Upper lobe of left lung (tissue), 6 donors: ENCODE measurements around the gene TMEM252. TPM values are rescaled to one million over a fixed set of nuclear protein-coding genes. Genes with fewer than 3 reads are reported as not detected.
A peak's percentile ranks its signal among the peaks of the same experiment; 100 is the strongest.

Source experiments
- ATAC-seq, 2 donors: fragments of 200-7000 bp; cut with Tn5 transposase; one replicate each; pipeline ENCODE4 v1.9.1; 2022; ENCODE audit warnings: mild to moderate bottlenecking in 2 of 2, moderate library complexity in 2 of 2; ENCODE audit not compliant: low FRiP score in 2 of 2
- DNase-seq, 2 donors: peaks; one replicate each; pipeline ENCODE4 v3.0.0-alpha.2; 2019 to 2020
- H3K27ac ChIP-seq, 4 donors: fragments of 200-600 bp; sonication (generic); one replicate each; pipeline ENCODE4 v1.5.1; 2016 to 2019
- H3K27me3 ChIP-seq, 4 donors: fragments of 200-600 bp; sonication (generic); one replicate each; pipeline ENCODE4 v1.5.1; 2017 to 2019
- H3K36me3 ChIP-seq, 4 donors: fragments of 200-600 bp; sonication (generic); one replicate each; pipeline ENCODE4 v1.5.1; 2016 to 2019
- H3K4me1 ChIP-seq, 4 donors: fragments of 200-600 bp; sonication (generic); one replicate each; pipeline ENCODE4 v1.5.1; 2018 to 2019
- H3K4me3 ChIP-seq, 4 donors: fragments of 200-600 bp; sonication (generic); one replicate each; pipeline ENCODE4 v1.5.1; 2017 to 2019; ENCODE audit warnings: mild to moderate bottlenecking in 2 of 4, moderate library complexity in 1 of 4
- H3K9me3 ChIP-seq, 4 donors: fragments of 200-600 bp; sonication (generic); one replicate each; pipeline ENCODE4 v1.5.1; 2018 to 2019
- EP300 ChIP-seq, 4 donors: sonication (generic); formaldehyde crosslinking; IDR thresholded peaks; one replicate each; pipeline ENCODE4 v1.5.1; 2017; ENCODE audit warnings: antibody characterized with exemption in 4 of 4, control low read depth in 2 of 4
- POLR2A ChIP-seq, 4 donors: fragments of 450-650 bp; IDR thresholded peaks; one replicate each; pipeline ENCODE4 v1.5.1; 2016 to 2017; ENCODE audit warnings: antibody characterized with exemption in 4 of 4, mild to moderate bottlenecking in 2 of 4
- POLR2AphosphoS5 ChIP-seq, 2 donors: sonication (generic); formaldehyde crosslinking; IDR thresholded peaks; one replicate each; pipeline ENCODE4 v1.5.1; 2017; ENCODE audit warnings: antibody characterized with exemption in 2 of 2
- WGBS, 2 donors: methylation state at CpG; one replicate each; pipeline ENCODE4 v1.1.5; 2017 to 2018; 5-methylcytosine and 5-hydroxymethylcytosine counted together
- total RNA-seq, 6 donors: library from RNA; depleted of rRNA in 4 of 6; stranded (reverse); fragments of >200 nt in 4 of 6; gene quantifications; one replicate each; pipeline versions ENCODE4 v1.1.0 to v1.2.1, GENCODE V29; 2016 to 2021
- TF ChIP-seq, protein P1 (sequence below), 6 experiments: fragments of 450-650 bp in 4 of 6; fragments of 200-600 bp in 2 of 6; sonication (generic) in 2 of 6; IDR thresholded peaks; one replicate each; pipeline ENCODE4 v1.5.1; 2016 to 2019; ENCODE audit warnings: antibody characterized with exemption in 6 of 6
- donor health status: DM: no; HTN: no; CAD: no; lungs with moderate emphysema.
- donor health status: DM: no; HTN: yes; CAD: no; lungs with severe emphysema.

The TMEM252 gene
- total RNA-seq, 6 donors from 2014 or later = not detected

DNA sequence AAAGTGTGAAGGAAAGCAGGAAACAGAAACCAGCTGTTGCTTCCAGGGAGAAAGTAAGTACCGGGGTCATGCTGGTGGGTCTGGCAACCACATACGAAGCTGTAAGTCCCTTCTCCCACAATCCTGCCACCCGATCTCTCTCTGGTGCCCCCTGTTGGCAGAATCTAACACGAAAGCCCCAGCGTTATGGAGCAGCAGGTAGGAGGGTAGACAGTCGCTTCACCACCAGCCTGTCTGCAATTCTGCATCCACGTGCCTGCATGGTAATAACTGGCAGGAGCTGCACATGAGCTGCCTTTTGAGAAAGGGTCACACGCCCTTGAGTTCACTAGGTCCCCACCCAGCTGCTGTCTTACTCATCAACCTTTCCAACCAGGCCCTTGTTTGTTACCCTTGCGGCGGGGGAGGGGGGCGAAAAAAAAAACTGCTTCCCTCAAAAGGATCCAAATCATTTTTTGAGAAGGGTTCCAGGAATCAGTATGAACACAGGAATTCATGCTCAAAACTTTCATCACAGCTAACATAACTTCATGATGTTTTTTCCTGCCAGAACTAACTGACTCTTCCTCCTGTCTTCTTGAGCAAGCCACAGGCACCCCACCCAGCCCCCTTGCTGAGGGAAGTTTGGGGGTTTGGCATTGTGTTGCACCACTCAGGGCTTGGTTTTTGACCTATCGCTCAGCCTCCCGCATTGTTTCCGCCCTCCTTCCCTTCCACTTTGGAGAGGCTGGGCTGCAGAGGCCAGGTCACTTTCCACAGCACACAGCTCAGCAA lies 19.6 kb upstream of the TMEM252 start:
- DNase-seq = peak in 1 of 2 donors; percentile 78
- Histone ChIP-seq H3K27me3 (no peaks in the 10 kb centered on the region), H3K4me3 (no peak overlapping the region), H3K36me3 (no peaks in the 10 kb centered on the region), H3K9me3 (no peaks in the 10 kb centered on the region), H3K27ac (peak overlapping the region; percentile 23 to 66 (median 50)), H3K4me1 (peaks cover 4 to 16% (median 8%) of the 10 kb centered on the region in 4 donors)
- peak; percentile 73 to 78 for ATAC-seq
- WGBS, 2 donors = 41 to 48% methylated on average over 9 to 14 of the region's 14 CpGs
- no peak for TF ChIP-seq POLR2AphosphoS5 (IDR thresholded peaks at IDR 0.05)
- TF ChIP-seq POLR2A (IDR thresholded peaks at IDR 0.05) = peak in 1 of 4 donors; percentile 18
- TF ChIP-seq, protein P1, sequence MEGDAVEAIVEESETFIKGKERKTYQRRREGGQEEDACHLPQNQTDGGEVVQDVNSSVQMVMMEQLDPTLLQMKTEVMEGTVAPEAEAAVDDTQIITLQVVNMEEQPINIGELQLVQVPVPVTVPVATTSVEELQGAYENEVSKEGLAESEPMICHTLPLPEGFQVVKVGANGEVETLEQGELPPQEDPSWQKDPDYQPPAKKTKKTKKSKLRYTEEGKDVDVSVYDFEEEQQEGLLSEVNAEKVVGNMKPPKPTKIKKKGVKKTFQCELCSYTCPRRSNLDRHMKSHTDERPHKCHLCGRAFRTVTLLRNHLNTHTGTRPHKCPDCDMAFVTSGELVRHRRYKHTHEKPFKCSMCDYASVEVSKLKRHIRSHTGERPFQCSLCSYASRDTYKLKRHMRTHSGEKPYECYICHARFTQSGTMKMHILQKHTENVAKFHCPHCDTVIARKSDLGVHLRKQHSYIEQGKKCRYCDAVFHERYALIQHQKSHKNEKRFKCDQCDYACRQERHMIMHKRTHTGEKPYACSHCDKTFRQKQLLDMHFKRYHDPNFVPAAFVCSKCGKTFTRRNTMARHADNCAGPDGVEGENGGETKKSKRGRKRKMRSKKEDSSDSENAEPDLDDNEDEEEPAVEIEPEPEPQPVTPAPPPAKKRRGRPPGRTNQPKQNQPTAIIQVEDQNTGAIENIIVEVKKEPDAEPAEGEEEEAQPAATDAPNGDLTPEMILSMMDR (IDR thresholded peaks at IDR 0.05) = peak in 5 of 6 experiments; percentile 31 to 53 (median 42)
- no peak for TF ChIP-seq EP300 (IDR thresholded peaks at IDR 0.05)

GRCh38 chr9:68558545-68558944 lies 17.9 kb upstream of the TMEM252 start:
- no peak for TF ChIP-seq EP300 (IDR thresholded peaks at IDR 0.05)
- TF ChIP-seq, protein P1 (IDR thresholded peaks at IDR 0.05) = no peak
- no peak for TF ChIP-seq POLR2A (IDR thresholded peaks at IDR 0.05)
- no peak for TF ChIP-seq POLR2AphosphoS5 (IDR thresholded peaks at IDR 0.05)
- no peak for ATAC-seq

GRCh38 chr9:68555437-68556150 lies 14.9 kb upstream of the TMEM252 start:
- TF ChIP-seq EP300 (IDR thresholded peaks at IDR 0.05) (no peak), POLR2A (IDR thresholded peaks at IDR 0.05) (no peak), POLR2AphosphoS5 (IDR thresholded peaks at IDR 0.05) (no peak)
- TF ChIP-seq, protein P1 (IDR thresholded peaks at IDR 0.05) = no peak
- DNase-seq = peak in 1 of 2 donors; percentile 31
- no peaks in the 10 kb centered on the region for H3K27me3 ChIP-seq
- H3K4me3 ChIP-seq = no peak overlapping the region
- peaks cover 0 to 16% (median 8%) of the 10 kb centered on the region in 4 donors for H3K4me1 ChIP-seq
- ATAC-seq = no peak
- 44 to 57% methylated on average over 1 of the region's 1 CpG for WGBS, 2 donors
- no peaks in the 10 kb centered on the region for H3K9me3 ChIP-seq
- no peak overlapping the region for H3K27ac ChIP-seq
- H3K36me3 ChIP-seq = no peaks in the 10 kb centered on the region

More at GRCh38 chr9:68558545-68558944, 17.9 kb upstream of the TMEM252 start:
- Histone ChIP-seq H3K27ac (no peak overlapping the region), H3K27me3 (no peaks in the 10 kb centered on the region), H3K4me1 (peaks cover 0 to 16% (median 7%) of the 10 kb centered on the region in 4 donors), H3K36me3 (no peaks in the 10 kb centered on the region), H3K4me3 (no peak overlapping the region), H3K9me3 (no peaks in the 10 kb centered on the region)
- whole genome bisulfite sequencing, 2 donors = 93% methylated on average over 5 of the region's 5 CpGs
- no peak for DNase-seq

DNA sequence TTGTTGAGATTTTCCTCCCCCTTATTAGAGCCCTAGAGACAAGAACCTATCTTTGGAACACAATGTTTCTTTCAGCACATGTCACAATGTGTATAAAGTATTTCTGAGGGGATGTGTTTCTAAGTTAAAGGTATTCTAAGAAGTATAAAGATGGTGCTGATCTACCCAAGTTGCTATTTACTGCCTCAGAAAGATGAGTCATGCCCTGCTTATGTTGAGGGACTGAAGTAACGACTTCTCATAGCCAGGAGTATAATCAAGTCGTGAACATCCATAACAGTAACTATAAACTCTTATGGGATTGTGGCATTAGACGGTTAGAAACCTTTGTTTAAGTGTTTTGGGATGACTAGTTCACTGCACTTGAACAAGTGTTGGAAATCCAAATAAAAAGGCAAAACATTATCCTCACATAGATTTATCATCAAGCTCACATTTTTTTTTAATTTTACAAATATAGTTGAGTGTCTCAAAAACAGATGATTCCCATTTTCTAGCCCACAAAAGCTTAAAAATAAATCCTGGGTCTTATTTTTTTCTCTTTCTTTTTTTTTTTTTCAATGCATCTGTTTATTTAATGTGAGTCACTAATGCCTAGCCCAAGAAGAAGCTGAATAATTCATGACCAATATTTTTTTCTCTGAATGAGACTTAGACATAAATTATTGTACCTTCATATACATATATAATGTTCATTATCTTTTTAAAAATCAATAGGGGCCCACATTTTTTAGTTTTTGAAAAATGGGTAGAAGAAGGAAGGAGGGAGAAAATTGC lies 12.2 kb upstream of the TMEM252 start:
- Histone ChIP-seq H3K4me3 (no peak overlapping the region), H3K36me3 (no peaks in the 10 kb centered on the region), H3K27ac (no peak overlapping the region), H3K27me3 (no peaks in the 10 kb centered on the region), H3K9me3 (no peaks in the 10 kb centered on the region), H3K4me1 (peaks cover 0 to 12% (median 1%) of the 10 kb centered on the region in 4 donors)
- TF ChIP-seq POLR2AphosphoS5 (IDR thresholded peaks at IDR 0.05) (no peak), POLR2A (IDR thresholded peaks at IDR 0.05) (no peak), EP300 (IDR thresholded peaks at IDR 0.05) (no peak)
- TF ChIP-seq, protein P1 (IDR thresholded peaks at IDR 0.05) = no peak
- WGBS, 2 donors = 59 to 65% methylated on average over 3 of the region's 3 CpGs
- no peak for DNase-seq
- no peak for ATAC-seq
